ENCODE results near the gene HSD17B12.

HSD17B12 gene

DNA sequence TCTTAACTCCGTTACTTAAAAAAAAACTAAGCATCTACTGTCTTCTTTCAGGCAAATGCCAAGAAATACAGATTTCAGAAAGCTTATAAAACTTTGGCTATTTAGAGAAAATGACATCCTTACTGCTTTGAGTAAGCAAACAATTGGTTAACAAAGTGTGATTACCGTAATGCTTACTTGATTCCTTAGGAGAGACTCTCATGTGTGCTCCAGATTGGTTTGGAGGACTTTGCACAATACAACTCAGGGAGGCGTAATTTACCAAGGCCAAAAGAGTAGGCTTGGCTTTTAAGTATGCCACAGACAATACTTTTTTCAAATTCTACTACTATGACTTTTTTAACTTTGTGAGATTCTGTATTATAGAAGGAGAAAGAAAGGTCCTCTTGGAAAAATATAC, 123.2 kb downstream of the HSD17B12 start:
- H3K4me3 ChIP-seq (replicated peaks; ENCODE audit: low read depth, low read length): no peak overlapping the region
- no peak for TF ChIP-seq CTCF (IDR thresholded peaks at IDR 0.05; ENCODE audit: low read depth, low read length, missing control alignments)
- no peak for DNase-seq (ENCODE audit: extremely low read depth, low read depth)

DNA sequence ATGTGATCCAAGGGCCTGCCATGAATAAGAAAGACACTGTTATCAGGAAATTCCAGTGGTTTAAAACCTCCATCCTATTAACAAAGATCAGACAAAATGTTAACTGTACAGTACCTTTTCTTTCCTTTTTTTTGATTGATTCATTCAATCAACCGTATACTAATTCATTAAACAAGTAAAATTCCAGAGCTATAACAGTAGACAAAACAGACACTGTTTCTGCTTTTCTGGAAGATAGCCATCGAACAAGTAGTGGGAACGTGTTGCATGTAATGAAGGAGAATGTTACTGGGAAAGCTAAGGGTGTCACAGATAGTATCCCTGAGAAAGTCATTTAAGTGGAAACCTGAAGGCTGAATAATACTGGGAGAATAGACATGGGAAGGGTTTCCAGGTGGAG, 126.4 kb downstream of the HSD17B12 start:
- DNase-seq (ENCODE audit: extremely low read depth, low read depth): no peak
- no peak overlapping the region for H3K4me3 ChIP-seq (replicated peaks; ENCODE audit: low read depth, low read length)
- TF ChIP-seq CTCF (IDR thresholded peaks at IDR 0.05; ENCODE audit: low read depth, low read length, missing control alignments): no peak

DNA sequence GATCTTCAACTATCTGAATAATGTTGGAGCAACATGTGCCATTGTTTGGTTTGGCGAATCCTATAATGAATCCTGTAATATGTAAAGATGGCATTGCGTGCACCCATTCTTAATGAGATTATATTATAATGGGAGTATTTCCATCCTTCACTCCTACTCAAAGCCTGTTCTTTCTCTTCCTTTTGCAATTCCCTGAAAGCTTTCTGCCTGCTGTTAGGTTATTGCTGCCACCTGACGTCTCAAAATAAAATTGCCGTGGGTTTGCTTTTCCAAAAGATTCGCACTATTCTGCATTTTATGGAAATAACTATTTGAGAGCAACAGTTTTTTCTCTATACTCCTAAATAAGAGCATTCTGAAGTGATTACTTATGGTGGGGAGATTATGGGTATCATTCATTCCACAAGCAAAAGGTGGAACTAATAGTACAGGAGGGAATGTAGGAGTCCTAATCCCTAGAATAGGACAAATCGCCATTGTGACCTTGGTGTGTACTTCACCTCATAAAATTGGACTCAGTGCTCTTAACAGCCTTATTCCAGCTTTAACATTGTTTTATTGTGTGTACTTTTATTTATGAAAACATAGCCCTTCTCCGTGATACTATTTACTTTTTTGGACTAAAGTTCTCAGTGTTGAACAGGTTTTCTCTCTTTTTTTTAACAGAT, 130.5 kb downstream of the HSD17B12 start:
- no peak for TF ChIP-seq CTCF (IDR thresholded peaks at IDR 0.05; ENCODE audit: low read depth, low read length, missing control alignments)
- DNase-seq (ENCODE audit: extremely low read depth, low read depth): no peak
- no peak overlapping the region for H3K4me3 ChIP-seq (replicated peaks; ENCODE audit: low read depth, low read length)

GRCh38 chr11:43812471-43812870, 131.9 kb downstream of the HSD17B12 start:
- no peak overlapping the region for H3K4me3 ChIP-seq (replicated peaks; ENCODE audit: low read depth, low read length)
- TF ChIP-seq CTCF (IDR thresholded peaks at IDR 0.05; ENCODE audit: low read depth, low read length, missing control alignments): no peak
- no peak for DNase-seq (ENCODE audit: extremely low read depth, low read depth)

DNA sequence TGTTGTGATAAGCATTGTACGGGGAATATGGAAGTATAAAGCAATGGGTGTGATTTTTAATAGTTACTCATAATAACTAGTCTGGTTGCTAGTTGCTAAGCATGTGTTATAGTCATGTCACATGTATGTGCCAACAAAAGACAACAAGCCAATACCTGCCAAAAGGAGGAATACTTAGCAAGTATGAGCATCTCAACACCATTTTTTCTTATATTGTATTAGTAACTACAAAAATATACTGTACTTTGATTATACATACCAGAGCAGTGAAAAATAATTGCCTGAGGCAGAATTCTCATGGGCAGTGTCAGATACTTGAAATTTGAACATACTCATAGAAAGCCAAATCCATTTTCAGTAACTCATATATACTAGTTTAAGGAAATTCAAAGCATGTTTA, 137.7 kb downstream of the HSD17B12 start:
- DNase-seq (ENCODE audit: extremely low read depth, low read depth): no peak
- no peak overlapping the region for H3K4me3 ChIP-seq (replicated peaks; ENCODE audit: low read depth, low read length)
- TF ChIP-seq CTCF (IDR thresholded peaks at IDR 0.05; ENCODE audit: low read depth, low read length, missing control alignments): no peak

GRCh38 chr11:43819926-43820325, 139.4 kb downstream of the HSD17B12 start:
- DNase-seq (ENCODE audit: extremely low read depth, low read depth): no peak
- H3K4me3 ChIP-seq (replicated peaks; ENCODE audit: low read depth, low read length): no peak overlapping the region
- TF ChIP-seq CTCF (IDR thresholded peaks at IDR 0.05; ENCODE audit: low read depth, low read length, missing control alignments): no peak

- H3K4me3 ChIP-seq (replicated peaks; ENCODE audit: low read depth, low read length): no peak overlapping the region
- DNase-seq (ENCODE audit: extremely low read depth, low read depth): no peak
- TF ChIP-seq CTCF (IDR thresholded peaks at IDR 0.05; ENCODE audit: low read depth, low read length, missing control alignments): no peak
Measured at GRCh38 chr11:43823316-43823715, 142.8 kb downstream of the HSD17B12 start.
